ENCODE results near the gene PNLIP.

PNLIP gene

GRCh38 chr10:116594525-116595035 lies 48.8 kb downstream of the PNLIP start:
- DNase-seq (ENCODE audit: low spot score), result no peak
- TF ChIP-seq CTCF (IDR thresholded peaks at IDR 0.05; ENCODE audit: extremely low read depth, missing control alignments), result no peak

GRCh38 chr10:116596062-116596461 lies 50.3 kb downstream of the PNLIP start:
- TF ChIP-seq CTCF (IDR thresholded peaks at IDR 0.05; ENCODE audit: extremely low read depth, missing control alignments), result no peak
- no peak for DNase-seq (ENCODE audit: low spot score)

GRCh38 chr10:116597543-116597942 lies 51.8 kb downstream of the PNLIP start:
- DNase-seq (ENCODE audit: low spot score), result no peak
- no peak for TF ChIP-seq CTCF (IDR thresholded peaks at IDR 0.05; ENCODE audit: extremely low read depth, missing control alignments)

GRCh38 chr10:116598329-116598728 lies 52.6 kb downstream of the PNLIP start:
- no peak for TF ChIP-seq CTCF (IDR thresholded peaks at IDR 0.05; ENCODE audit: extremely low read depth, missing control alignments)
- DNase-seq (ENCODE audit: low spot score), result no peak

- DNase-seq (ENCODE audit: low spot score), result no peak
- no peak for TF ChIP-seq CTCF (IDR thresholded peaks at IDR 0.05; ENCODE audit: extremely low read depth, missing control alignments)
These were observed 54.3 kb downstream of the PNLIP start for GRCh38 chr10:116599991-116600390.

GRCh38 chr10:116602648-116603400 lies 57.1 kb downstream of the PNLIP start:
- DNase-seq (ENCODE audit: low spot score), result no peak
- TF ChIP-seq CTCF (IDR thresholded peaks at IDR 0.05; ENCODE audit: extremely low read depth, missing control alignments), result no peak

GRCh38 chr10:116606061-116606483 lies 60.3 kb downstream of the PNLIP start:
- TF ChIP-seq CTCF (IDR thresholded peaks at IDR 0.05; ENCODE audit: extremely low read depth, missing control alignments), result no peak
- no peak for DNase-seq (ENCODE audit: low spot score)

Measured in GM20000 (cell line).